HCT116 (cell line): Measurements from ENCODE around the gene CD40LG. TPM values are rescaled to one million over a fixed set of nuclear protein-coding genes. Genes with fewer than 3 reads are reported as not detected.

Experiments
- ATAC-seq: fragments of 200-7000 bp; cut with Tn5 transposase; 2 replicates; pipeline ENCODE4 v1.9.1; 2020; ENCODE audit warnings: mild to moderate bottlenecking, moderate library complexity
- BruUV-seq: library from RNA; stranded (reverse); fragments of 400-500 nt; replicated peaks from 2 replicates; lab custom pipeline; 2021; lab: Mats Ljungman, UMichigan
- CTCF ChIA-PET: fragments of 300-600 bp; sonication (Branson Sonifier 250); formaldehyde crosslinking; loops from one replicate; lab custom pipeline; 2021; ENCODE audit warnings: antibody characterized with exemption; lab: Charles Lee
- POLR2A ChIA-PET: fragments of 300-600, 350-600 bp; sonication (Branson Sonifier 250); formaldehyde crosslinking; loops from one replicate; lab custom pipeline; 2021; ENCODE audit warnings: antibody characterized with exemption; lab: Charles Lee
- RAD21 ChIA-PET, 2 experiments: fragments of 300-600 bp; sonication (Branson Sonifier 250); formaldehyde crosslinking; loops; one replicate each; lab custom pipeline; 2023; ENCODE audit warnings: low total read pairs in 2 of 2; ENCODE audit not compliant: uncharacterized antibody in 2 of 2, unreplicated experiment in 2 of 2, low non-redundant PET in 1 of 2; lab: Charles Lee
- DNase-seq: peaks from one replicate; pipeline ENCODE4 v3.0.0-alpha.2; 2010; ENCODE audit warnings: low read depth, low spot score
- H2AFZ ChIP-seq: fragments of 200-600 bp; shearing (Covaris generic), sonication (generic); 2 replicates; pipeline ENCODE4 v1.6.1; 2017; ENCODE audit warnings: low read depth, mixed run types, mixed read lengths, antibody characterized with exemption, low read length; ENCODE audit not compliant: poor library complexity, severe bottlenecking
- H3K27ac ChIP-seq: 2 replicates; pipeline ENCODE4 v1.5.1; 2012; ENCODE audit warnings: low read depth, low read length
- H3K27me3 ChIP-seq: fragments of 200-600 bp; sonication (generic); 2 replicates; pipeline ENCODE4 v1.6.1; 2016; ENCODE audit warnings: mixed run types, low read length, mixed read lengths; ENCODE audit not compliant: insufficient read depth
- H3K36me3 ChIP-seq, 2 experiments: fragments of 200-500 bp in 1 of 2; fragments of 200-600 bp in 1 of 2; sonication (Bioruptor generic) in 1 of 2; sonication (generic) in 1 of 2; 2 replicates each; pipeline versions ENCODE4 v1.5.1 to v1.6.1; 2014 to 2016; ENCODE audit warnings: low read length in 2 of 2, inconsistent platforms in 1 of 2, mixed read lengths in 1 of 2, mixed run types in 1 of 2; ENCODE audit not compliant: insufficient read depth in 2 of 2, control insufficient read depth in 1 of 2
- H3K4me1 ChIP-seq, 2 experiments: fragments of 200-600 bp in 1 of 2; sonication (generic) in 1 of 2; 2 replicates each; pipeline versions ENCODE4 v1.5.1 to v1.6.1; 2012 to 2017; ENCODE audit warnings: low read length in 2 of 2, inconsistent platforms in 1 of 2, mild to moderate bottlenecking in 1 of 2, mixed read lengths in 1 of 2, mixed run types in 1 of 2, moderate library complexity in 1 of 2; ENCODE audit not compliant: insufficient read depth in 2 of 2, control insufficient read depth in 1 of 2
- H3K4me2 ChIP-seq: fragments of 200-600 bp; sonication (generic); 2 replicates; pipeline ENCODE4 v1.6.1; 2017; ENCODE audit warnings: mixed run types, low read length, mixed read lengths
- H3K4me3 ChIP-seq, 2 experiments: fragments of 200-600 bp in 1 of 2; sonication (generic) in 1 of 2; replicated peaks in 1 of 2; 2 replicates each; pipeline ENCODE4 v1.5.1; 2011 to 2016; ENCODE audit warnings: low read length in 2 of 2, control low read depth in 1 of 2, low read depth in 1 of 2, mild to moderate bottlenecking in 1 of 2, mixed read lengths in 1 of 2, mixed run types in 1 of 2
- H3K79me2 ChIP-seq: fragments of 200-600 bp; sonication (generic); 2 replicates; pipeline ENCODE4 v1.6.1; 2017; ENCODE audit warnings: mild to moderate bottlenecking, mixed run types, low read length, moderate library complexity, mixed read lengths; ENCODE audit not compliant: insufficient read depth
- H3K9ac ChIP-seq: fragments of 200-600 bp; sonication (generic); 2 replicates; pipeline ENCODE4 v1.6.1; 2016; ENCODE audit warnings: low read length, mixed read lengths
- H3K9me2 ChIP-seq: fragments of 200-600 bp; sonication (generic), shearing (Covaris generic); 2 replicates; pipeline ENCODE4 v1.6.1; 2017; ENCODE audit warnings: mixed run types, mild to moderate bottlenecking, moderate library complexity; ENCODE audit not compliant: insufficient read depth
- H3K9me3 ChIP-seq, 2 experiments: fragments of 200-500 bp in 1 of 2; fragments of 200-600 bp in 1 of 2; sonication (Bioruptor generic) in 1 of 2; sonication (generic) in 1 of 2; 2 replicates each; pipeline ENCODE4 v1.6.1; 2014 to 2017; ENCODE audit warnings: low read length in 2 of 2, mixed read lengths in 2 of 2, inconsistent platforms in 1 of 2, low read depth in 1 of 2, mild to moderate bottlenecking in 1 of 2, mixed run types in 1 of 2, moderate library complexity in 1 of 2; ENCODE audit not compliant: control insufficient read depth in 1 of 2, insufficient read depth in 1 of 2
- H4K20me1 ChIP-seq: fragments of 200-600 bp; sonication (generic), shearing (Covaris generic); 2 replicates; pipeline ENCODE4 v1.6.1; 2017; ENCODE audit warnings: mixed run types, mild to moderate bottlenecking, moderate library complexity; ENCODE audit not compliant: insufficient read depth
- CEBPB ChIP-seq: IDR thresholded peaks from 2 replicates; pipeline ENCODE4 v1.6.1; 2012; ENCODE audit warnings: low read depth
- EGR1 ChIP-seq: IDR thresholded peaks from 2 replicates; pipeline ENCODE4 v1.6.1; 2012; ENCODE audit warnings: low read depth
- ELF1 ChIP-seq: IDR thresholded peaks from 2 replicates; pipeline ENCODE4 v1.6.1; 2012; ENCODE audit warnings: low read depth, borderline replicate concordance
- EZH2 ChIP-seq: fragments of 200-600 bp; sonication (generic); IDR thresholded peaks from 2 replicates; pipeline ENCODE4 v1.6.1; 2017; ENCODE audit warnings: antibody characterized with exemption, mixed run types
- EZH2phosphoT487 ChIP-seq: fragments of 200-600 bp; IDR thresholded peaks from 2 replicates; pipeline ENCODE4 v1.6.1; 2018; ENCODE audit warnings: antibody characterized with exemption, borderline replicate concordance
- POLR2AphosphoS5 ChIP-seq: IDR thresholded peaks from 2 replicates; pipeline ENCODE4 v1.6.1; 2011; ENCODE audit warnings: mild to moderate bottlenecking, low read depth, low read length, moderate library complexity
- RAD21 ChIP-seq: IDR thresholded peaks from 2 replicates; pipeline ENCODE4 v1.6.1; 2012; ENCODE audit warnings: low read depth, mild to moderate bottlenecking
- SIN3A ChIP-seq: IDR thresholded peaks from 2 replicates; pipeline ENCODE4 v1.6.1; 2012; ENCODE audit warnings: low read depth
- SP1 ChIP-seq: IDR thresholded peaks from 2 replicates; pipeline ENCODE4 v1.6.1; 2012; ENCODE audit warnings: low read depth
- SRF ChIP-seq: IDR thresholded peaks from 2 replicates; pipeline ENCODE4 v1.6.1; 2012; ENCODE audit warnings: low read depth
- TCF7L2 ChIP-seq: IDR thresholded peaks from 2 replicates; pipeline ENCODE4 v1.7.0; 2011; ENCODE audit warnings: borderline replicate concordance, inconsistent platforms; ENCODE audit not compliant: insufficient read depth, insufficient read length; ENCODE audit errors: extremely low read depth
- YY1 ChIP-seq: IDR thresholded peaks from 2 replicates; pipeline ENCODE4 v1.6.1; 2011; ENCODE audit warnings: low read length, low read depth, moderate library complexity, mild to moderate bottlenecking; ENCODE audit not compliant: insufficient replicate concordance; ENCODE audit errors: extremely low read depth
- ZFX ChIP-seq: fragments of 450-650 bp; IDR thresholded peaks from 2 replicates; pipeline ENCODE4 v1.6.1; 2017
- ZNF274 ChIP-seq: fragments of 200-500 bp; sonication (Bioruptor generic); IDR thresholded peaks from 2 replicates; pipeline ENCODE4 v1.6.1; 2014; ENCODE audit warnings: mild to moderate bottlenecking, low read depth, low read length, inconsistent platforms
- intact Hi-C: fragments of 100-400 bp; cut with micrococcal nuclease; formaldehyde crosslinking; loops from 2 replicates; pipeline ENCODE4 v1.10.0; 2022
- total RNA-seq: library from RNA; stranded (reverse); gene quantifications from one replicate; pipeline ENCODE4 v1.2.1, GENCODE V29; 2021; ENCODE audit not compliant: unreplicated experiment
- TF ChIP-seq, protein P1 (sequence below): IDR thresholded peaks from 2 replicates; pipeline ENCODE4 v1.6.1; 2012; ENCODE audit warnings: low read depth
- TF ChIP-seq, protein P2 (sequence below): IDR thresholded peaks from 2 replicates; pipeline ENCODE4 v1.6.1; 2011; ENCODE audit warnings: mild to moderate bottlenecking, low read length, moderate library complexity; ENCODE audit not compliant: insufficient replicate concordance; ENCODE audit errors: extremely low read depth

The CD40LG gene
- total RNA-seq, 1 experiment from 2014 or later: not detected

DNA sequence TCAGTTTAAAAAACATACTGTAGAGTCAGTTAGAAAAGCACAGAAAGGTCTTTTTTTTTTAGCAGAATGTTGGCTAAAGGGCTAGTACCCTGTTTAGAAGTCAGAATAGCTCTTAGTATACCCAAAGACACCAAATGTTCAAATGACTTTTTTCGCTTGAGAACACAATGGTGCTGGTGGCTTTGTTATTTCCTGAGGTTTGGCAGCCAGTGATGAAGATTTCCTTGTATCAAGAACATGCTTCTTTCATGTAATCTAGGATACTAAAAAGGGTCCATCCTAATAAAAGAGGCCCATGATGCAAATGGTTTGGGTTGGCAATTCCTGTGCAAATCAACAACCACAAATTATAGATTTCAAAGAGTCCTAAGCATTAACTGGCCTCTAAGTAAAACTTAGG lies 21.1 kb upstream of the CD40LG start:
- no peak overlapping the region for H3K4me3 ChIP-seq
- no peak overlapping the region for H2AFZ ChIP-seq
- no peak for ATAC-seq
- no peak for DNase-seq
- no peak overlapping the region for H3K4me2 ChIP-seq
- no peaks in the 10 kb centered on the region for H3K9me3 ChIP-seq
- H3K27ac ChIP-seq: no peak overlapping the region
- no peaks in the 10 kb centered on the region for H3K9me2 ChIP-seq
- TF ChIP-seq SIN3A: no peak
- TF ChIP-seq EZH2: no peak
- no peak for TF ChIP-seq YY1
- TF ChIP-seq SP1: no peak
- TF ChIP-seq, all 23 proteins: peak for 0
- Histone ChIP-seq H3K27me3 (no peaks in the 10 kb centered on the region; the same call in 1 of the 2 replicates), H3K36me3 (no peaks in the 10 kb centered on the region), H3K9ac (no peak overlapping the region), H4K20me1 (no peaks in the 10 kb centered on the region), H3K79me2 (no peaks in the 10 kb centered on the region), H3K4me1 (no peaks in the 10 kb centered on the region)
- POLR2A ChIA-PET: no interaction called here
- intact Hi-C loops: no loop called here
- CTCF ChIA-PET: no interaction called here
- RAD21 ChIA-PET: no interaction called here
- no TSS peak for BruUV-seq

DNA sequence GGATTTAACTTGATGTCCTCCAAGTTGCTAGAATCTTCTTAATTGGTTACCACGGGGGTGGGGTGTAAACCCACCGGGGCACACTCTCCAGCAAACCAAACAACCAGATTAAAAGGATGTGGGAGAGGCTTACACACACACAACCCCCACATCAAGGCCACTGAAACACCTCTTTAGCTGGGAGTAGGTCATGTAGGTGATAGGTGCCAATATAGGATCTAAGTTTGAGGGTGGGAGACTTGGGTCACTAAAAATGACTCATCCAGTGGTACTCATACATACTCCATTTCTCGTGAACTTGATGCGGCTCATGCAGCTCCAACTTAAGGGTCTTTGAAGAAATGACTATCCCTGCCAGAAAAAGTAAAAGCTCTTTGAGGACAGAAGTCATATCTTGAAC lies 20.5 kb upstream of the CD40LG start:
- ChIA-PET RAD21 (no interaction called here), CTCF (no interaction called here), POLR2A (no interaction called here)
- Histone ChIP-seq H3K9ac (no peak overlapping the region), H3K9me2 (no peaks in the 10 kb centered on the region), H4K20me1 (no peaks in the 10 kb centered on the region), H3K79me2 (no peaks in the 10 kb centered on the region), H3K27me3 (no peaks in the 10 kb centered on the region; the same call in 1 of the 2 replicates), H3K4me3 (no peak overlapping the region), H2AFZ (no peak overlapping the region), H3K9me3 (no peaks in the 10 kb centered on the region), H3K27ac (no peak overlapping the region), H3K36me3 (no peaks in the 10 kb centered on the region), H3K4me2 (no peak overlapping the region), H3K4me1 (no peaks in the 10 kb centered on the region)
- intact Hi-C loops: no loop called here
- no peak for DNase-seq
- BruUV-seq: no TSS peak
- no peak for ATAC-seq
- TF ChIP-seq RAD21 (no peak), CEBPB (no peak), POLR2AphosphoS5 (no peak), EZH2phosphoT487 (no peak), SRF (no peak), ZNF274 (no peak), ELF1 (no peak), ZFX (no peak), TCF7L2 (no peak), EGR1 (no peak)
- TF ChIP-seq, protein P1, sequence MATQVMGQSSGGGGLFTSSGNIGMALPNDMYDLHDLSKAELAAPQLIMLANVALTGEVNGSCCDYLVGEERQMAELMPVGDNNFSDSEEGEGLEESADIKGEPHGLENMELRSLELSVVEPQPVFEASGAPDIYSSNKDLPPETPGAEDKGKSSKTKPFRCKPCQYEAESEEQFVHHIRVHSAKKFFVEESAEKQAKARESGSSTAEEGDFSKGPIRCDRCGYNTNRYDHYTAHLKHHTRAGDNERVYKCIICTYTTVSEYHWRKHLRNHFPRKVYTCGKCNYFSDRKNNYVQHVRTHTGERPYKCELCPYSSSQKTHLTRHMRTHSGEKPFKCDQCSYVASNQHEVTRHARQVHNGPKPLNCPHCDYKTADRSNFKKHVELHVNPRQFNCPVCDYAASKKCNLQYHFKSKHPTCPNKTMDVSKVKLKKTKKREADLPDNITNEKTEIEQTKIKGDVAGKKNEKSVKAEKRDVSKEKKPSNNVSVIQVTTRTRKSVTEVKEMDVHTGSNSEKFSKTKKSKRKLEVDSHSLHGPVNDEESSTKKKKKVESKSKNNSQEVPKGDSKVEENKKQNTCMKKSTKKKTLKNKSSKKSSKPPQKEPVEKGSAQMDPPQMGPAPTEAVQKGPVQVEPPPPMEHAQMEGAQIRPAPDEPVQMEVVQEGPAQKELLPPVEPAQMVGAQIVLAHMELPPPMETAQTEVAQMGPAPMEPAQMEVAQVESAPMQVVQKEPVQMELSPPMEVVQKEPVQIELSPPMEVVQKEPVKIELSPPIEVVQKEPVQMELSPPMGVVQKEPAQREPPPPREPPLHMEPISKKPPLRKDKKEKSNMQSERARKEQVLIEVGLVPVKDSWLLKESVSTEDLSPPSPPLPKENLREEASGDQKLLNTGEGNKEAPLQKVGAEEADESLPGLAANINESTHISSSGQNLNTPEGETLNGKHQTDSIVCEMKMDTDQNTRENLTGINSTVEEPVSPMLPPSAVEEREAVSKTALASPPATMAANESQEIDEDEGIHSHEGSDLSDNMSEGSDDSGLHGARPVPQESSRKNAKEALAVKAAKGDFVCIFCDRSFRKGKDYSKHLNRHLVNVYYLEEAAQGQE: no peak
- TF ChIP-seq, protein P2, sequence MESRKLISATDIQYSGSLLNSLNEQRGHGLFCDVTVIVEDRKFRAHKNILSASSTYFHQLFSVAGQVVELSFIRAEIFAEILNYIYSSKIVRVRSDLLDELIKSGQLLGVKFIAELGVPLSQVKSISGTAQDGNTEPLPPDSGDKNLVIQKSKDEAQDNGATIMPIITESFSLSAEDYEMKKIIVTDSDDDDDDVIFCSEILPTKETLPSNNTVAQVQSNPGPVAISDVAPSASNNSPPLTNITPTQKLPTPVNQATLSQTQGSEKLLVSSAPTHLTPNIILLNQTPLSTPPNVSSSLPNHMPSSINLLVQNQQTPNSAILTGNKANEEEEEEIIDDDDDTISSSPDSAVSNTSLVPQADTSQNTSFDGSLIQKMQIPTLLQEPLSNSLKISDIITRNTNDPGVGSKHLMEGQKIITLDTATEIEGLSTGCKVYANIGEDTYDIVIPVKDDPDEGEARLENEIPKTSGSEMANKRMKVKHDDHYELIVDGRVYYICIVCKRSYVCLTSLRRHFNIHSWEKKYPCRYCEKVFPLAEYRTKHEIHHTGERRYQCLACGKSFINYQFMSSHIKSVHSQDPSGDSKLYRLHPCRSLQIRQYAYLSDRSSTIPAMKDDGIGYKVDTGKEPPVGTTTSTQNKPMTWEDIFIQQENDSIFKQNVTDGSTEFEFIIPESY: no peak
